Keratinocyte (primary cell): ENCODE data around the gene DEDD. TPM values are rescaled to one million over a fixed set of nuclear protein-coding genes. Genes with fewer than 3 reads are reported as not detected.

Source experiments
- DNase-seq: peaks from one replicate; pipeline ENCODE4 v3.0.0-alpha.2; 2011; ENCODE audit warnings: low read depth, missing footprints, low spot score
- FAIRE-seq: peaks from 2 replicates; lab custom pipeline; 2011; peaks lifted over from hg19 to GRCh38; lab: Jason Lieb, UNC
- H2AFZ ChIP-seq: 2 replicates; pipeline ENCODE4 v1.6.0; 2012; ENCODE audit warnings: low read length, control low read depth, inconsistent platforms; ENCODE audit not compliant: control insufficient read depth
- H3K27ac ChIP-seq: 2 replicates; pipeline ENCODE4 v1.5.1; 2011; ENCODE audit warnings: low read length; ENCODE audit not compliant: control insufficient read depth, insufficient read depth
- H3K27me3 ChIP-seq: 3 replicates; pipeline ENCODE4 v1.6.0; 2011; ENCODE audit warnings: low read length; ENCODE audit not compliant: control insufficient read depth, insufficient read depth; ENCODE audit errors: extremely low read depth
- H3K36me3 ChIP-seq, 2 experiments: 2 replicates in 1 of 2; 3 replicates in 1 of 2; pipeline ENCODE4 v1.5.1; 2011; ENCODE audit warnings: low read length in 2 of 2, mild to moderate bottlenecking in 1 of 2; ENCODE audit not compliant: control insufficient read depth in 2 of 2, insufficient read depth in 2 of 2; ENCODE audit errors: extremely low read depth in 1 of 2
- H3K4me1 ChIP-seq: 3 replicates; pipeline ENCODE4 v1.5.1; 2011; ENCODE audit warnings: low read length; ENCODE audit not compliant: control insufficient read depth, insufficient read depth; ENCODE audit errors: extremely low read depth
- H3K4me2 ChIP-seq: 3 replicates; pipeline ENCODE4 v1.6.0; 2011; ENCODE audit warnings: low read depth, low read length; ENCODE audit not compliant: control insufficient read depth, insufficient read depth; ENCODE audit errors: extremely low read depth
- H3K4me3 ChIP-seq, 3 experiments: fragments of 200-600 bp in 1 of 3; sonication (generic) in 1 of 3; 2 replicates in 2 of 3; 3 replicates in 1 of 3; pipeline ENCODE4 v1.5.1; 2011 to 2016; ENCODE audit warnings: low read length in 3 of 3, mild to moderate bottlenecking in 3 of 3, control low read depth in 2 of 3, inconsistent platforms in 1 of 3, low read depth in 1 of 3, mixed read lengths in 1 of 3, mixed run types in 1 of 3, moderate library complexity in 1 of 3; ENCODE audit not compliant: control insufficient read depth in 2 of 3, insufficient read depth in 2 of 3; ENCODE audit errors: extremely low read depth in 1 of 3
- H3K79me2 ChIP-seq: 2 replicates; pipeline ENCODE4 v1.6.0; 2012; ENCODE audit warnings: low read length; ENCODE audit not compliant: control insufficient read depth, insufficient read depth
- H3K9ac ChIP-seq: 3 replicates; pipeline ENCODE4 v1.6.0; 2011; ENCODE audit warnings: low read length; ENCODE audit not compliant: control insufficient read depth, insufficient read depth; ENCODE audit errors: extremely low read depth
- H3K9me1 ChIP-seq: 3 replicates; pipeline ENCODE4 v1.6.0; 2011; ENCODE audit warnings: low read length; ENCODE audit not compliant: control insufficient read depth, insufficient read depth; ENCODE audit errors: extremely low read depth
- H3K9me3 ChIP-seq: 2 replicates; pipeline ENCODE4 v1.5.1; 2012; ENCODE audit warnings: low read depth, low read length; ENCODE audit not compliant: control insufficient read depth
- H4K20me1 ChIP-seq: 3 replicates; pipeline ENCODE4 v1.6.0; 2011; ENCODE audit warnings: low read length; ENCODE audit not compliant: control insufficient read depth, insufficient read depth; ENCODE audit errors: extremely low read depth
- EZH2 ChIP-seq: IDR thresholded peaks from one replicate; pipeline ENCODE4 v1.6.1; 2012; ENCODE audit warnings: inconsistent platforms, mild to moderate bottlenecking, low read length, moderate library complexity
- dilution Hi-C: fragments of 300-500 bp; cut with MboI; formaldehyde crosslinking; loops from one replicate; pipeline ENCODE4 v1.7.0; 2020; ENCODE audit warnings: low sequenced_read_pairs; ENCODE audit not compliant: extremely low pct_ligation_motif_present
- polyA minus RNA-seq, 3 experiments: library from RNA; depleted of rRNA, polyadenylated mRNA; stranded (reverse); fragments of >200 nt; gene quantifications; 1 replicate in 1 of 3; 2 replicates in 1 of 3; 3 replicates in 1 of 3; pipeline ENCODE4 v1.2.3, GENCODE V29; 2011
- polyA plus RNA-seq, 5 experiments: library from polyadenylated mRNA; depleted of rRNA in 3 of 5; stranded (reverse) in 3 of 5; stranded (forward) in 1 of 5; unstranded in 1 of 5; fragments of >200 nt; gene quantifications; 1 replicate in 1 of 5; 2 replicates in 3 of 5; 3 replicates in 1 of 5; pipeline versions ENCODE4 v1.2.1 to v1.2.3, GENCODE V29; 2011 to 2012; ENCODE audit warnings: missing spikeins in 2 of 5, low read depth in 1 of 5, low replicate concordance in 1 of 5
- TF ChIP-seq, protein P1 (sequence below), 3 experiments: IDR thresholded peaks in 1 of 3; conservative IDR thresholded peaks in 1 of 3; optimal IDR thresholded peaks in 1 of 3; 2 replicates in 2 of 3; 3 replicates in 1 of 3; pipeline versions ENCODE3 to v1.5.1; 2011; ENCODE audit warnings: low read length in 3 of 3, mild to moderate bottlenecking in 3 of 3, moderate library complexity in 2 of 3, control low read depth in 1 of 3, inconsistent platforms in 1 of 3; ENCODE audit not compliant: insufficient read depth in 2 of 3; ENCODE audit errors: extremely low read depth in 1 of 3

The DEDD gene, protein sequence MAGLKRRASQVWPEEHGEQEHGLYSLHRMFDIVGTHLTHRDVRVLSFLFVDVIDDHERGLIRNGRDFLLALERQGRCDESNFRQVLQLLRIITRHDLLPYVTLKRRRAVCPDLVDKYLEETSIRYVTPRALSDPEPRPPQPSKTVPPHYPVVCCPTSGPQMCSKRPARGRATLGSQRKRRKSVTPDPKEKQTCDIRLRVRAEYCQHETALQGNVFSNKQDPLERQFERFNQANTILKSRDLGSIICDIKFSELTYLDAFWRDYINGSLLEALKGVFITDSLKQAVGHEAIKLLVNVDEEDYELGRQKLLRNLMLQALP
- polyA plus RNA-seq: 29.3 to 49.9 TPM (median 33.0 TPM) in 3 replicates
- polyA plus RNA-seq (2011; ENCODE audit: low read depth): 12.3 TPM
- polyA plus RNA-seq (2011; cell fraction: cytosol; rRNA removed): 31.7 and 34.5 TPM in 2 replicates
- polyA plus RNA-seq (2011; cell fraction: nucleus; rRNA removed): 39.3 and 44.9 TPM in 2 replicates
- 22.6 and 31.4 TPM in 2 replicates for polyA plus RNA-seq (2012; ENCODE audit: low replicate concordance)
- 56.7 to 81.1 TPM (median 72.0 TPM) in 3 replicates for polyA minus RNA-seq
- 30.9 TPM for polyA minus RNA-seq (2011; cell fraction: cytosol; rRNA and poly(A)+ RNA removed)
- 18.1 and 25.4 TPM in 2 replicates for polyA minus RNA-seq (2011; cell fraction: nucleus; rRNA and poly(A)+ RNA removed)

DNA sequence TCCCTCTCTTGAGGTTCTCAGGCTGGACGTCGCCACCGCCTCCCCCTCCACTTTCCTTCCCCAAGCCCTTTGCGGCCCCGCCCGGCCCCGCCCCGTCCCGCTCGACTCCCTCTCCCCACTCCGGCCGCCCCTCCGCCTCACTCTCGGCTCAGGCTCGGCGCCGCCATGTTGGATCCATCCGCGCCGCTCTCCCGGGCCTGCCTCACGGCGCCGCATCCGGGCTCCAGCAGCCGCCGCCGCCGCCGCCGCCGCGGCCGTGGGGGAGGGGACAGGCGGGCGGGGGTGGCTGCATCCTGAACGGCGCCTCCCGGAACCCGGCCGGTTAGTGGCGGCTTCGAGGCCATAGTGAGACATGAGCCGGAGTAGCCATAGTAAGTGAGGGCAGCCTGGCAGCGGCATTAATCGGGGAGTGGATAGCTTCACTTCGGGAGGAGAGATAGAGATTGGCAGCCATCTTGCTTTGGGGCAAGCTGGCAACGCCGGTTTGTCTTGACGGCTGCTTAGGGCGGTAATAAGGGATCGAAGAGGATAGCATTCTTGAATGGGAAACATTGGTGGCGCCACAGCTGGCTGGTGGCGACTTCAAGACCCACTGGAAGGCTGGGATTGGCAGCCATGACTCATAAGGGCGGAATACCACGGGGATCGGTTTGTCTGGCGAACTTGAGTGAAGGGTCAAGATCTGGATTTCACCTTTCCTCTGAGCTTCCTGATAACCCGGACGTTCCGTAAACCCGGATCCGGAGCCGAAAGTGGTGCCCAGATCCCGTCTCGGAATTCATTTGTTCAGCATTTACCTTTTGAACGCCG, at the start of gene DEDD:
Gene DEDD, minus strand, starts transcription at position 258 of the 810 bp plus-strand sequence. CDS start 8,205 bp downstream, outside the sequence.
- Histone ChIP-seq H3K4me3 (peak within 1 kb of the TSS; percentile 79 to 98 (median 91)), H3K79me2 (peaks cover 54% of the 10 kb centered on the region), H3K9me1 (no peaks in the 10 kb centered on the region), H3K4me2 (peak within 1 kb of the TSS; percentile 91), H3K27me3 (no peaks in the 10 kb centered on the region), H3K9me3 (no peaks in the 10 kb centered on the region), H3K27ac (peak within 1 kb of the TSS; percentile 91), H3K36me3 (peaks cover 0 to 12% of the 10 kb centered on the region in 2 experiments), H3K4me1 (no peaks in the 10 kb centered on the region), H4K20me1 (no peaks in the 10 kb centered on the region), H2AFZ (peak within 1 kb of the TSS; percentile 81), H3K9ac (peak within 1 kb of the TSS; percentile 91)
- peak; percentile 59 for FAIRE-seq
- peak; percentile 86 for DNase-seq
- no peak for TF ChIP-seq EZH2
- TF ChIP-seq, protein P1, sequence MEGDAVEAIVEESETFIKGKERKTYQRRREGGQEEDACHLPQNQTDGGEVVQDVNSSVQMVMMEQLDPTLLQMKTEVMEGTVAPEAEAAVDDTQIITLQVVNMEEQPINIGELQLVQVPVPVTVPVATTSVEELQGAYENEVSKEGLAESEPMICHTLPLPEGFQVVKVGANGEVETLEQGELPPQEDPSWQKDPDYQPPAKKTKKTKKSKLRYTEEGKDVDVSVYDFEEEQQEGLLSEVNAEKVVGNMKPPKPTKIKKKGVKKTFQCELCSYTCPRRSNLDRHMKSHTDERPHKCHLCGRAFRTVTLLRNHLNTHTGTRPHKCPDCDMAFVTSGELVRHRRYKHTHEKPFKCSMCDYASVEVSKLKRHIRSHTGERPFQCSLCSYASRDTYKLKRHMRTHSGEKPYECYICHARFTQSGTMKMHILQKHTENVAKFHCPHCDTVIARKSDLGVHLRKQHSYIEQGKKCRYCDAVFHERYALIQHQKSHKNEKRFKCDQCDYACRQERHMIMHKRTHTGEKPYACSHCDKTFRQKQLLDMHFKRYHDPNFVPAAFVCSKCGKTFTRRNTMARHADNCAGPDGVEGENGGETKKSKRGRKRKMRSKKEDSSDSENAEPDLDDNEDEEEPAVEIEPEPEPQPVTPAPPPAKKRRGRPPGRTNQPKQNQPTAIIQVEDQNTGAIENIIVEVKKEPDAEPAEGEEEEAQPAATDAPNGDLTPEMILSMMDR (optimal IDR thresholded peaks at IDR 0.05 in 1 of 3, IDR thresholded peaks at IDR 0.05 in 1 of 3, conservative IDR thresholded peaks at IDR 0.05 in 1 of 3; ENCODE audit: extremely low read depth in 1 of 3, insufficient read depth in 2 of 3, low read length in 3 of 3): peak in 2 of 3 experiments; percentile 2 to 26
- dilution Hi-C loops: no loop called here

DNA sequence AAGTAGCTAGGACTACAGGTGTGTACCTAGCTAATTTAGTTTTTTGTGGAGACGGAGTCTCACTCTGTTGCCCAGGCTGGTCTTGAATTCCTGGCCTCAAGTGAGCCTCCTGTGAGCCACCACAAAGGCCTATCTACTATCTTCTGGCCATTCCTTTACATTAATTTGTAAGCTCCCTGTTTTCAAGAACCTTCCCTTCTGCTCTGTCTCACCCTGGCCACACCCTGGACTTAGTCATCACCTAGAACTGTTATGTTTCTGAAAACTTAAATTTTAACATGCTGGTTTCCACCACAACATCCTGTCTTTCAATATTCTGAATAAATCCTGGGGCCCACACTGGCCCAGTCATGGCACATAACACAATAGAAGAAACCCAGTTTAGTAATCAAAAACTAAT, 49.7 kb upstream of the DEDD start:
- dilution Hi-C loops: no loop called here
- Histone ChIP-seq H3K4me3 (peak overlapping the region in 1 of 3 experiments; percentile 20), H3K27ac (peak overlapping the region; percentile 82), H3K9me3 (no peaks in the 10 kb centered on the region), H3K36me3 (no peaks in the 10 kb centered on the region), H3K79me2 (peaks cover under 1% of the 10 kb centered on the region), H3K4me2 (peak overlapping the region; percentile 73), H3K4me1 (peaks cover 18% of the 10 kb centered on the region), H3K9ac (peak overlapping the region; percentile 9), H3K9me1 (no peaks in the 10 kb centered on the region), H4K20me1 (no peaks in the 10 kb centered on the region), H2AFZ (peak overlapping the region; percentile 42), H3K27me3 (no peaks in the 10 kb centered on the region)
- DNase-seq: no peak
- TF ChIP-seq EZH2: no peak
- TF ChIP-seq, protein P1 (optimal IDR thresholded peaks at IDR 0.05 in 1 of 3, IDR thresholded peaks at IDR 0.05 in 1 of 3, conservative IDR thresholded peaks at IDR 0.05 in 1 of 3; ENCODE audit: extremely low read depth in 1 of 3, insufficient read depth in 2 of 3, low read length in 3 of 3): no peak
- FAIRE-seq: no peak
